NCI-H524 (cell line): ENCODE results near the gene C4orf50.
A peak's percentile ranks its signal among the peaks of the same experiment; 100 is the strongest.
"Not testable (repeated sequence)": the region's sequence is repeated elsewhere in the genome, so short reads cannot be mapped to it uniquely, and the experiment has no call there.

Experiments used
- DNase-seq, 2 experiments: peaks; one replicate each; lab custom pipeline; 2025; lab: John Stamatoyannopoulos, UW

Gene C4orf50

DNA sequence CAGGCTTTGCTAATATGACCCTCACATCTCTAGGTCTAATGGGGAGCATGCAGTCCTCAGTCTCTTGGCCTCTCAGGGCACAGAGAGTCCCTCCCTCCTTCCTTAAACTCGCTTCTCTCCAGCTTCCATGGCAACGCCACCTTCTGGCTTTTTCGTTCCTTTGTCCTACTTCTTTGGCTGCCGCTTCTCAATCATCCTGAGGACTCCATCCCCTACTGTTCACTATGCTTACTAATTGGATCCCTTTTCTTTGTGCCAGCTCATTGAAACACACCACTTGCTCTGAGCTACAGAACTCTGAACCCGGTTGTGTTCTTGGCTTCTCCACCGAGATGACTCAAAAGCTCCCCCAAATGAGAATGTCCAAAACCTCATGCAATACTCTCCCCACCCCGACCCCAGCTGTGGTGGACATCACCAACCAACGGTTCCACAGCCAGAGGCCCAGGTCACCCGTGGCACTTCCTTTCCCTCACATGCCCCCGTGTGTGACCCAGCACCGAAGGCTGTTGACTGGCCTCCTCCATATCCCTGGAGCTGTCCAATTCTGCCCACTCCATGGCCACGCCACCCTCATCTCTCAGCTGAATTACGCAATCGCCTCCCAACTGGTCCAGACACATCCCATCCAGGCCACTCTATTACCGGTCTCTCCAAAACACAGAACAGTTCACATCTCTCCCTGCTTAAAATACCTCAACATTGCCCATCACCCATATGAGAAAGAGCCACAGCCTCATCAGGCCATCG lies 160.0 kb downstream of the C4orf50 start:
- no peak for DNase-seq

GRCh38 chr4:5857199-5857598 lies 161.0 kb downstream of the C4orf50 start:
- no peak for DNase-seq

- DNase-seq: not testable (repeated sequence)
Measured at GRCh38 chr4:5856362-5856761, 161.9 kb downstream of the C4orf50 start.

DNA sequence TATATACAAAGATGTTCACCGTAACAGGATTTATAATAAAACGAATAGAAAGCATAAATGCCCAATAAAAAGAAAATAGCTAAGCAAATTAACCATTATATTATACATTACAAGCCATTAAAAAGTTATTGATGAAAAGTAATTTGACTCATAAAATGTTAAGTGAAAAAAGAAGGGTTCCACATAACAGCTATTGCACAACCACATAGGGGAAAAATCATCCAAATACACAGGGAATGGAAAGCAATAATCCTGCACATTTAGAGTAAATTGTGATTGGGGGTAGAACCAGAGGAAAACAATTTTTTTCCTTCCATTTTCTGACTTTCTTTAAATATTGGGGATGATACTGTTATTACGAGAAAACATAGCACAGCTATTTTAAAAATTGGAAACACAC lies 163.3 kb downstream of the C4orf50 start:
- DNase-seq: no peak

- DNase-seq: peak; percentile 98
Measured at GRCh38 chr4:5852523-5853202, 165.6 kb downstream of the C4orf50 start.

- DNase-seq: no peak
Measured at GRCh38 chr4:5851637-5852301, 166.5 kb downstream of the C4orf50 start.
